CD4-positive, CD25-positive, alpha-beta regulatory T cell (primary cell): ENCODE measurements around the gene STOM. TPM values are rescaled to one million over a fixed set of nuclear protein-coding genes. Genes with fewer than 3 reads are reported as not detected.

Experiments used
- ATAC-seq, 2 donors: fragments of 150-1000 bp; cut with Tn5 transposase; one replicate each; pipeline ENCODE4 v1.10.0; 2021; ENCODE audit warnings: low read depth in 2 of 2, moderate number of reproducible peaks in 2 of 2, moderate library complexity in 1 of 2
- DNase-seq, 3 donors: peaks; one replicate each; pipeline versions ENCODE4 v3.0.0 to v3.0.0-alpha.2; 2012 to 2022; ENCODE audit warnings: mixed read lengths in 1 of 3
- H3K27ac ChIP-seq: one replicate; pipeline ENCODE4 v1.7.0; 2013; ENCODE audit warnings: mild to moderate bottlenecking, low read length; ENCODE audit not compliant: insufficient read depth, poor library complexity, severe bottlenecking
- H3K27me3 ChIP-seq: one replicate; pipeline ENCODE4 v1.7.0; 2013; ENCODE audit warnings: low read length; ENCODE audit not compliant: control insufficient read depth, insufficient read depth
- H3K36me3 ChIP-seq: one replicate; pipeline ENCODE4 v1.7.0; 2013; ENCODE audit warnings: mild to moderate bottlenecking, low read length, moderate library complexity; ENCODE audit not compliant: control insufficient read depth, insufficient read depth
- H3K4me1 ChIP-seq: 2 replicates; pipeline ENCODE4 v1.7.0; 2013; ENCODE audit warnings: mild to moderate bottlenecking, low read length; ENCODE audit not compliant: insufficient read depth, control insufficient read depth, poor library complexity, severe bottlenecking
- H3K4me3 ChIP-seq: one replicate; pipeline ENCODE4 v1.7.0; 2013; ENCODE audit warnings: low read depth, mild to moderate bottlenecking, low read length, moderate library complexity
- H3K9me3 ChIP-seq, 2 experiments: 1 replicate in 1 of 2; 2 replicates in 1 of 2; pipeline ENCODE4 v1.7.0; 2013; ENCODE audit warnings: low read length in 2 of 2, mild to moderate bottlenecking in 1 of 2, moderate library complexity in 1 of 2; ENCODE audit not compliant: control insufficient read depth in 2 of 2
- H3K27ac Mint-ChIP-seq, 3 donors: one replicate each; pipeline ENCODE4 v1.8.0; 2020 to 2022; ENCODE audit warnings: mild to moderate bottlenecking in 3 of 3, mixed read lengths in 3 of 3, moderate library complexity in 2 of 3
- H3K27me3 Mint-ChIP-seq: one replicate; pipeline ENCODE4 v1.8.0; 2022; ENCODE audit warnings: mild to moderate bottlenecking, mixed read lengths
- H3K36me3 Mint-ChIP-seq: one replicate; pipeline ENCODE4 v1.8.0; 2020; ENCODE audit warnings: mixed read lengths
- H3K4me1 Mint-ChIP-seq, 4 donors: one replicate each; pipeline ENCODE4 v1.8.0; 2020 to 2022; ENCODE audit warnings: mixed read lengths in 4 of 4, mild to moderate bottlenecking in 1 of 4
- H3K4me3 Mint-ChIP-seq, 4 donors: one replicate each; pipeline ENCODE4 v1.8.0; 2020 to 2022; ENCODE audit warnings: mild to moderate bottlenecking in 4 of 4, mixed read lengths in 4 of 4, moderate library complexity in 3 of 4
- H3K9me3 Mint-ChIP-seq, 7 donors: one replicate each; pipeline ENCODE4 v1.8.0; 2020 to 2022; ENCODE audit warnings: mixed read lengths in 7 of 7, mild to moderate bottlenecking in 3 of 7, moderate library complexity in 2 of 7
- polyA plus RNA-seq, 4 donors: library from polyadenylated mRNA; unstranded; fragments of 300-500 nt; fragmentation: Illumina TruSeq; gene quantifications; one replicate each; pipeline ENCODE4 v1.2.3, GENCODE V29; 2021
- total RNA-seq: library from RNA; stranded (reverse); gene quantifications from one replicate; pipeline ENCODE4 v1.2.3, GENCODE V29; 2022

Gene STOM
- 29.9 TPM for total RNA-seq
- 10 to 100 TPM; 22.3 to 25.1 (median 23.5) TPM for polyA plus RNA-seq

DNA sequence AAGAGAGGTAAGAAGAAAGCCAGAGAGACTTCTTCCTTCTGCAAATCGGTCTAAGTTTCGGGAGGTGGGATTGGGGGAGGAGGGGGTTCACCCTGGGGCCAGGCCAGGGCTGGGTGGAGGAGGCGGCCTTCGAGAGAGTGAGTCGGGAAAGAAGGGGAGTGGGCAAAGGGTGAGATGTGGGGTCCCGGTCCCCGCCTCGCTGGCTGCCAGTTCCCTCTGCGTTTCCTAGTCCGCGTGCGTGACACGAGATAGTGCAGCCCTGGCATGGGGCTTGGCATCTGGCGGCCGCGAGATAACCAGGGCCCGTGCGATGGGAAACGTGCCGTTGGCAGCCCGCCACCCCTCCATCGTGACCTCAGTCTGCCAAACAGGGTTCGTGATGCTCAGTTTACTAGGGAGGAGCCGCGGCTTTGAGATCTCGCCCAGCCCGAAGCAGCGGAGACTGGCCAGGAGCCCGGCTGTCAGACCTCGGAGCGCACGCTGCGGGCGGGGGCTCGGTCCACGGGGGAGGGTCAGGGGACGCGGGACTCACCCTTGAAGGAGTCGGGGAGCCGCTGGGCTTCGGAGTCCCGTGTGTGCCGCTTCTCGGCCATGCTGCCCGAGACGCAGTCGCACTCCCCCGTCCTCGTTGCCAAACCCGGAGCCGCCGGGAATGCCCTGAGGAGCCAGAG lies at the start of gene STOM:
Gene STOM, minus strand, starts transcription at position 656 of the 671 bp plus-strand sequence. Its CDS starts 63 bp downstream, at position 593.
- H3K9me3 Mint-ChIP-seq = peaks cover 0 to 2% (median 0%) of the 10 kb centered on the region in 7 donors
- H3K36me3 Mint-ChIP-seq = no peaks in the 10 kb centered on the region
- H3K9me3 ChIP-seq = no peaks in the 10 kb centered on the region
- H3K4me3 ChIP-seq = peak within 1 kb of the TSS; percentile 86
- H3K4me1 ChIP-seq = peaks cover 25% of the 10 kb centered on the region
- no peaks in the 10 kb centered on the region for H3K36me3 ChIP-seq
- H3K27ac ChIP-seq = peak within 1 kb of the TSS; percentile 76
- H3K27me3 ChIP-seq = no peaks in the 10 kb centered on the region
- peaks cover 9% of the 10 kb centered on the region for H3K27me3 Mint-ChIP-seq
- peak within 1 kb of the TSS; percentile 91 to 95 (median 93) for H3K4me3 Mint-ChIP-seq
- DNase-seq (peak in 1 of 3 donors; percentile 63), ATAC-seq (peak; percentile 40 to 42)
- peaks cover 11 to 58% (median 33%) of the 10 kb centered on the region in 4 donors for H3K4me1 Mint-ChIP-seq
- H3K27ac Mint-ChIP-seq = peak within 1 kb of the TSS; percentile 95 to 99 (median 97)

- Mint-ChIP-seq H3K27me3 (peaks cover 20% of the 10 kb centered on the region), H3K36me3 (no peaks in the 10 kb centered on the region), H3K4me1 (no peaks in the 10 kb centered on the region), H3K9me3 (no peaks in the 10 kb centered on the region), H3K27ac (no peak overlapping the region), H3K4me3 (no peak overlapping the region)
- H3K36me3 ChIP-seq = no peaks in the 10 kb centered on the region
- no peak overlapping the region for H3K4me3 ChIP-seq
- DNase-seq (no peak), ATAC-seq (no peak)
- no peak overlapping the region for H3K27ac ChIP-seq
- peaks cover 2% of the 10 kb centered on the region for H3K27me3 ChIP-seq
- no peaks in the 10 kb centered on the region for H3K9me3 ChIP-seq
- no peaks in the 10 kb centered on the region for H3K4me1 ChIP-seq
Measured at GRCh38 chr9:121411993-121412392, 41.9 kb upstream of the STOM start.

- no peak for ATAC-seq
- no peak overlapping the region for H3K27ac ChIP-seq
- Mint-ChIP-seq H3K9me3 (peaks cover 0 to 5% (median 2%) of the 10 kb centered on the region in 7 donors), H3K4me1 (no peaks in the 10 kb centered on the region), H3K36me3 (no peaks in the 10 kb centered on the region), H3K27me3 (peaks cover 21% of the 10 kb centered on the region), H3K27ac (no peak overlapping the region), H3K4me3 (no peak overlapping the region)
- no peak overlapping the region for H3K4me3 ChIP-seq
- peaks cover 6 to 7% of the 10 kb centered on the region in 2 experiments for H3K9me3 ChIP-seq
- H3K27me3 ChIP-seq = peaks cover 7% of the 10 kb centered on the region
- no peaks in the 10 kb centered on the region for H3K36me3 ChIP-seq
- DNase-seq = no peak
- H3K4me1 ChIP-seq = no peaks in the 10 kb centered on the region
Measured at GRCh38 chr9:121405899-121406298, 35.8 kb upstream of the STOM start.

DNA sequence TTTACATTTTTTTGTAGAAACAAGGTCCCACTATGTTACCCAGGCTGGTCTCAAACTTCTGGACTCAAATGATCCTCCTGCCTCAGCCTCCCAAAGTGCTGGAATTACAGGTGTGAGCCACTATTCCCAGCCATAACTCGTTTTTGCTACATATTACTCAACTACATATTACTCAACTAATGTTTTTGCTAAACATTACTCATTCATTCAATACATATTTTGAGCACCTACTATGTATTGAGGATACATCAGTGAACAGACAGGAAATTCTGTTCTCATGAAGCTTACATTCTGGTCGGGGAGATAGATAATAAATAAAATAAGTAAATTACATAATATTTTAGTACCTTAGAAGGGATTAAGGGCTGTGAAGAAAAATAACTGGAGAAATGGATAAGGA lies 34.9 kb upstream of the STOM start:
- no peak for DNase-seq
- Histone ChIP-seq H3K4me1 (no peaks in the 10 kb centered on the region), H3K27ac (no peak overlapping the region), H3K27me3 (peaks cover 7% of the 10 kb centered on the region), H3K9me3 (peaks cover 6 to 7% of the 10 kb centered on the region in 2 experiments), H3K36me3 (no peaks in the 10 kb centered on the region), H3K4me3 (no peak overlapping the region)
- Mint-ChIP-seq H3K27me3 (peaks cover 19% of the 10 kb centered on the region), H3K4me1 (no peaks in the 10 kb centered on the region), H3K27ac (no peak overlapping the region), H3K4me3 (no peak overlapping the region), H3K36me3 (no peaks in the 10 kb centered on the region), H3K9me3 (peaks cover 0 to 5% (median 2%) of the 10 kb centered on the region in 7 donors)
- ATAC-seq = no peak

DNA sequence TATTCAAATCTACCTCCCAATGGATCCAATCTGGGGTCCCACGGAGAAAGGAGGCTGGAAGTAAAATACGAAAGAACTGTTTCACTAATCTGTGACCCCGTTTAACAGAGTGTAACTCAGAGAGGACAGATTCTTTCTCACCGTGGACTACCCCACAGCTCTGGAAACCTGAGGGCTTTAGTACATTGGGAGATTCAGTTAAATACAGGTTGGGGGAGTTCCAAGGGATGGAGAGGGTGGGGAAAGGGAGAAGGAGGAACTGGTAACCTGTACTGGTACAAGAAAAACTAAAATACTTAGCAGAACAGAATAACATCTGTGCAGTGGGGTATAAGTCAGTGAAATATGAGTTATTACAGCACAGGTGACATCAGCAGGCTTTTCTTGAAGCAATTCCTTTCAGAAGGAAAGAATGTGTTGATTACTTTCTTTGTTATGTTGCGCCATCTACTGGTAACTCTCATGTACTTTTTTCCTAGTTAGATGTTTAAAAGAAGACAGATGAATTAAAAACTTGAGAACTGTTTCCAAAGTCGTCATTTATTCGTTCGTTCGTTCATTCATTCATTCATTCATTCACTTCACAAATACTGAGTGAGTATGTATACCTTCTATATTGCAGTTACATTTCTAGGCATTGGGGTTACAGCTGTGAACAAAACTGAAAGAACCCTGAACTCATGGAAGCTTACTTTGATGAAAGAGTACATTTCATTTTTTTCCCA lies 30.0 kb upstream of the STOM start:
- peaks cover 3% of the 10 kb centered on the region for H3K27me3 ChIP-seq
- H3K4me1 ChIP-seq = no peaks in the 10 kb centered on the region
- no peak overlapping the region for H3K4me3 ChIP-seq
- no peaks in the 10 kb centered on the region for H3K4me1 Mint-ChIP-seq
- DNase-seq (peak in 2 of 3 donors; percentile 64 to 78), ATAC-seq (no peak)
- no peaks in the 10 kb centered on the region for H3K9me3 Mint-ChIP-seq
- peak overlapping the region in 1 of 3 donors; percentile 4 for H3K27ac Mint-ChIP-seq
- peaks cover 12% of the 10 kb centered on the region for H3K27me3 Mint-ChIP-seq
- no peaks in the 10 kb centered on the region for H3K9me3 ChIP-seq
- no peak overlapping the region for H3K4me3 Mint-ChIP-seq
- H3K36me3 Mint-ChIP-seq = no peaks in the 10 kb centered on the region
- no peaks in the 10 kb centered on the region for H3K36me3 ChIP-seq
- no peak overlapping the region for H3K27ac ChIP-seq

GRCh38 chr9:121399126-121399882 lies 29.3 kb upstream of the STOM start:
- Mint-ChIP-seq H3K4me1 (no peaks in the 10 kb centered on the region), H3K4me3 (no peak overlapping the region), H3K36me3 (no peaks in the 10 kb centered on the region), H3K27me3 (peaks cover 12% of the 10 kb centered on the region), H3K27ac (no peak overlapping the region), H3K9me3 (no peaks in the 10 kb centered on the region)
- Histone ChIP-seq H3K9me3 (no peaks in the 10 kb centered on the region), H3K27me3 (peaks cover 3% of the 10 kb centered on the region), H3K4me1 (no peaks in the 10 kb centered on the region), H3K4me3 (no peak overlapping the region), H3K36me3 (no peaks in the 10 kb centered on the region), H3K27ac (no peak overlapping the region)
- ATAC-seq (no peak), DNase-seq (no peak)

DNA sequence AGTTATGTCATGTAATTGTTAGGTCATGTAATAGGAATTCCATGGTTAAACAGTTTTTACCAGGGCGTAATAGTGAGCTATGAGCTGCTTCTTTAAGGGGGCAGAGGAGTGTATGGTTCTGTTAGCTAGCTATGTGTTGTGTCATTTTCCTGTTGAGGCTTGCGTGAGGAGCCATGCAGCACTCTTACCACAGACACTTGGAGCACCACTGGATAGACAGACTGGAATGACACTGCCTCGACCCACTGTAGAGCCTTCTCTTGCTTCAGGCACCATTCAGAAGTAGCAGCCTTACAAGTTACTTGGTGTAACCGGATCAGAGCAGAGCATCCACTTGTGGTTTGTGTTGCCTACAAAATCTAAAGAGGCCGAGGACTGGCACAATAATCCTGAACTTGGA lies 28.3 kb upstream of the STOM start:
- Histone ChIP-seq H3K36me3 (no peaks in the 10 kb centered on the region), H3K9me3 (no peaks in the 10 kb centered on the region), H3K27me3 (peaks cover 3% of the 10 kb centered on the region), H3K4me3 (no peak overlapping the region), H3K4me1 (no peaks in the 10 kb centered on the region), H3K27ac (no peak overlapping the region)
- no peak for ATAC-seq
- Mint-ChIP-seq H3K27ac (no peak overlapping the region), H3K4me3 (no peak overlapping the region), H3K27me3 (peaks cover 12% of the 10 kb centered on the region), H3K9me3 (no peaks in the 10 kb centered on the region), H3K4me1 (peaks cover 0 to 4% (median 2%) of the 10 kb centered on the region in 4 donors), H3K36me3 (no peaks in the 10 kb centered on the region)
- DNase-seq = no peak
